ENCODE data around the gene EPS15. TPM values are rescaled to one million over a fixed set of nuclear protein-coding genes. Genes with fewer than 3 reads are reported as not detected.

The EPS15 gene
- total RNA-seq, 2 donors from 2014 or later = 50.0 to 54.7 TPM

GRCh38 chr1:51542158-51542953, 23.3 kb upstream of the EPS15 start:
- Histone ChIP-seq H3K9me3 (no peaks in the 10 kb centered on the region), H3K4me1 (no peaks in the 10 kb centered on the region)

GRCh38 chr1:51541313-51542050, 22.4 kb upstream of the EPS15 start:
- DNase-seq (ENCODE audit: low spot score) = no peak
- Histone ChIP-seq H3K27ac (no peak overlapping the region), H3K9me3 (no peaks in the 10 kb centered on the region), H3K4me1 (no peaks in the 10 kb centered on the region), H3K27me3 (no peaks in the 10 kb centered on the region), H3K36me3 (no peaks in the 10 kb centered on the region), H3K4me3 (no peak overlapping the region)
- TF ChIP-seq CTCF (IDR thresholded peaks at IDR 0.05) = no peak

More at GRCh38 chr1:51542158-51542953, 23.3 kb upstream of the EPS15 start:
- no peaks in the 10 kb centered on the region for H3K27me3 ChIP-seq
- H3K36me3 ChIP-seq = no peaks in the 10 kb centered on the region
- DNase-seq (ENCODE audit: low spot score) = no peak
- no peak overlapping the region for H3K4me3 ChIP-seq
- TF ChIP-seq CTCF (IDR thresholded peaks at IDR 0.05) = no peak
- H3K27ac ChIP-seq = no peak overlapping the region

- Histone ChIP-seq H3K27ac (no peak overlapping the region), H3K4me3 (no peak overlapping the region), H3K36me3 (no peaks in the 10 kb centered on the region), H3K4me1 (peaks cover 0 to 4% of the 10 kb centered on the region in 2 donors), H3K9me3 (no peaks in the 10 kb centered on the region), H3K27me3 (no peaks in the 10 kb centered on the region)
- no peak for DNase-seq (ENCODE audit: low spot score)
- no peak for TF ChIP-seq CTCF (IDR thresholded peaks at IDR 0.05)
These were observed 18.5 kb upstream of the EPS15 start for GRCh38 chr1:51537568-51537967.

- Histone ChIP-seq H3K9me3 (no peaks in the 10 kb centered on the region), H3K36me3 (no peaks in the 10 kb centered on the region), H3K27me3 (no peaks in the 10 kb centered on the region), H3K27ac (peak overlapping the region in 1 of 2 donors; percentile 56), H3K4me1 (peaks cover 0 to 4% of the 10 kb centered on the region in 2 donors), H3K4me3 (no peak overlapping the region)
- TF ChIP-seq CTCF (IDR thresholded peaks at IDR 0.05) = peak; percentile 38 to 82
- peak; percentile 76 for DNase-seq (ENCODE audit: low spot score)
These were observed 16.0 kb upstream of the EPS15 start for GRCh38 chr1:51535006-51535592.

GRCh38 chr1:51534447-51534846, 15.4 kb upstream of the EPS15 start:
- H3K4me1 ChIP-seq = peaks cover 0 to 4% of the 10 kb centered on the region in 2 donors
- no peak for TF ChIP-seq CTCF (IDR thresholded peaks at IDR 0.05)
- no peaks in the 10 kb centered on the region for H3K36me3 ChIP-seq
- no peak overlapping the region for H3K4me3 ChIP-seq
- no peaks in the 10 kb centered on the region for H3K27me3 ChIP-seq
- H3K9me3 ChIP-seq = no peaks in the 10 kb centered on the region
- DNase-seq (ENCODE audit: low spot score) = no peak
- H3K27ac ChIP-seq = peak overlapping the region in 1 of 2 donors; percentile 56

All from right atrium auricular region (tissue), 2 donors.